K562 (cell line): ENCODE measurements around the gene CCDC73. TPM values are rescaled to one million over a fixed set of nuclear protein-coding genes. Genes with fewer than 3 reads are reported as not detected.

ENCODE experiments used
- GTF2F1 ChIP-seq: IDR thresholded peaks from 2 replicates; pipeline ENCODE4 v1.6.1; 2011; ENCODE audit warnings: low read depth, low read length, improper control_type of control experiment
- HCFC1 ChIP-seq: IDR thresholded peaks from 2 replicates; pipeline ENCODE4 v1.6.1; 2012; ENCODE audit warnings: low read depth, low read length, improper control_type of control experiment
- HDGF ChIP-seq: fragments of 450-650 bp; IDR thresholded peaks from 2 replicates; pipeline ENCODE4 v1.6.1; 2016
- NR2C2 ChIP-seq, 2 experiments: fragments of 200-800 bp in 1 of 2; sonication (Bioruptor generic) in 1 of 2; sonication (generic) in 1 of 2; formaldehyde crosslinking in 1 of 2; IDR thresholded peaks; 2 replicates each; pipeline versions ENCODE4 v1.6.1 to v1.8.0; 2016 to 2022; ENCODE audit warnings: mild to moderate bottlenecking in 1 of 2, missing compliant biosample characterization in 1 of 2, missing genetic modification characterization in 1 of 2, missing genetic modification reagents in 1 of 2
- ZBTB11 ChIP-seq, 3 experiments: fragments of 200-800 bp in 1 of 3; fragments of 250-450 bp in 1 of 3; fragments of 450-650 bp in 1 of 3; sonication (Bioruptor Pico) in 1 of 3; sonication (Bioruptor generic) in 1 of 3; formaldehyde crosslinking in 1 of 3; IDR thresholded peaks; 2 replicates each; pipeline versions ENCODE4 v1.6.1 to v1.8.0; 2016 to 2022; ENCODE audit warnings: mild to moderate bottlenecking in 2 of 3, missing genetic modification characterization in 2 of 3, missing compliant biosample characterization in 1 of 3, moderate library complexity in 1 of 3
- polyA plus RNA-seq, 8 experiments: library from polyadenylated mRNA; depleted of rRNA in 4 of 8; stranded (reverse) in 5 of 8; unstranded in 3 of 8; fragments of >200 nt; fragmentation: Nextera tagmentation in 2 of 8; fragmentation: Illumina TruSeq in 1 of 8; extraction: Ambion mirVana in 2 of 8; extraction: Trizol in 1 of 8; gene quantifications; 2 replicates each; pipeline versions ENCODE4 v1.2.1 to v1.2.3, GENCODE V29; 2011 to 2014; ENCODE audit warnings: inconsistent platforms in 1 of 8, missing spikeins in 1 of 8
- total RNA-seq, 7 experiments: library from RNA; depleted of rRNA in 6 of 7; stranded (reverse); fragments of >200 nt in 6 of 7; fragmentation: Illumina TruSeq in 2 of 7; extraction: Trizol in 2 of 7; gene quantifications; 2 replicates each; pipeline versions ENCODE4 v1.2.1 to v1.2.3, GENCODE V29; 2011 to 2021; ENCODE audit warnings: low replicate concordance in 1 of 7
- TF ChIP-seq, protein P1 (sequence below): fragments of 450-650 bp; IDR thresholded peaks from 2 replicates; pipeline ENCODE4 v1.6.1; 2017; ENCODE audit warnings: antibody characterized with exemption
- TF ChIP-seq, protein P2 (sequence below): sonication (generic); formaldehyde crosslinking; IDR thresholded peaks from 2 replicates; pipeline ENCODE4 v1.8.1; 2023; ENCODE audit warnings: mild to moderate bottlenecking, missing genetic modification reagents
- TF ChIP-seq, protein P3 (sequence below): IDR thresholded peaks from 2 replicates; pipeline ENCODE4 v1.6.1; 2011; ENCODE audit not compliant: insufficient read length; ENCODE audit errors: extremely low read depth

CCDC73 gene
- total and polyA plus RNA-seq, 9 of the 15 experiments (the other 6 are each of a cell fraction or from before 2014, with no cell fraction given): 0.20 to 0.21 TPM; not detected in 7

DNA sequence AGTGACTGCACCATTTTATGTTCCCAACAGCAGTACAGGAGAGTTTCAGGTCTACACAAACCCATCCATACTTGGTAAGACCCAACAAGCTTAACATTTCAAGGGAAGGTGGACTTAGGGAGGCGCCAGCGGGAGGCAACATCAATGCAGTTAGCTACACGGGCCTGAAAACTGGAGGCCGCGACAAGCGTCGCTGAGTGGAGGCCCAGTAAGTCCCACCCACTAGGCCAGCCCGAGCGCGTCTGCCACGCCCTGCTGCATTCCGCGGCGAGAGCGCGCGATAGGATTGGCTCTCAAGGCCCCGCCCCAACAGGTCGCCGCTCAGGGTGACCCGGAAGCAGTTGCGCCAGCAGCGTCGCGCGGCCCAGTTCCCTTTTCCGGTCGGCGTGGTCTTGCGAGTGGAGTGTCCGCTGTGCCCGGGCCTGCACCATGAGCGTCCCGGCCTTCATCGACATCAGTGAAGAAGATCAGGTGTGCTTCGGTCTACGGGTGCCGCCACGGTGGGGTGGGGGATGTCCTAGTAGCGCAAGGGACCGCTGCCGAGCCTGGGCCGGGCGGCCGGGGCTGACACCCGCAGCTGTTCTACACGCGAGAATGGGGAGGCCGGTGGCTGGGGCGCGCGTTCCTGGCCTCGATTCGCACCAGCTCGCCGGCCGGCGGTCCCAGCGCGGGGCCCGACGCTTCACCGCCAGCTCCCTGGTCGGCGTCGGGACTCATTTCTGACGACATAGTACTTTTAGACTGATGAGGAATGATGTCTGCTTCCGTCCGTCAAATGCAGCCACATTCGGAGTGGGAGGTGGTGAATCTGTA is 210.8 kb downstream of the CCDC73 start, which contains the start of gene EIF3M (continued):
- peak; percentile 64; the same call in 1 of the 2 replicates for TF ChIP-seq GTF2F1
- TF ChIP-seq, protein P1, sequence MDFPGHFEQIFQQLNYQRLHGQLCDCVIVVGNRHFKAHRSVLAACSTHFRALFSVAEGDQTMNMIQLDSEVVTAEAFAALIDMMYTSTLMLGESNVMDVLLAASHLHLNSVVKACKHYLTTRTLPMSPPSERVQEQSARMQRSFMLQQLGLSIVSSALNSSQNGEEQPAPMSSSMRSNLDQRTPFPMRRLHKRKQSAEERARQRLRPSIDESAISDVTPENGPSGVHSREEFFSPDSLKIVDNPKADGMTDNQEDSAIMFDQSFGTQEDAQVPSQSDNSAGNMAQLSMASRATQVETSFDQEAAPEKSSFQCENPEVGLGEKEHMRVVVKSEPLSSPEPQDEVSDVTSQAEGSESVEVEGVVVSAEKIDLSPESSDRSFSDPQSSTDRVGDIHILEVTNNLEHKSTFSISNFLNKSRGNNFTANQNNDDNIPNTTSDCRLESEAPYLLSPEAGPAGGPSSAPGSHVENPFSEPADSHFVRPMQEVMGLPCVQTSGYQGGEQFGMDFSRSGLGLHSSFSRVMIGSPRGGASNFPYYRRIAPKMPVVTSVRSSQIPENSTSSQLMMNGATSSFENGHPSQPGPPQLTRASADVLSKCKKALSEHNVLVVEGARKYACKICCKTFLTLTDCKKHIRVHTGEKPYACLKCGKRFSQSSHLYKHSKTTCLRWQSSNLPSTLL: no peak
- TF ChIP-seq, protein P2, sequence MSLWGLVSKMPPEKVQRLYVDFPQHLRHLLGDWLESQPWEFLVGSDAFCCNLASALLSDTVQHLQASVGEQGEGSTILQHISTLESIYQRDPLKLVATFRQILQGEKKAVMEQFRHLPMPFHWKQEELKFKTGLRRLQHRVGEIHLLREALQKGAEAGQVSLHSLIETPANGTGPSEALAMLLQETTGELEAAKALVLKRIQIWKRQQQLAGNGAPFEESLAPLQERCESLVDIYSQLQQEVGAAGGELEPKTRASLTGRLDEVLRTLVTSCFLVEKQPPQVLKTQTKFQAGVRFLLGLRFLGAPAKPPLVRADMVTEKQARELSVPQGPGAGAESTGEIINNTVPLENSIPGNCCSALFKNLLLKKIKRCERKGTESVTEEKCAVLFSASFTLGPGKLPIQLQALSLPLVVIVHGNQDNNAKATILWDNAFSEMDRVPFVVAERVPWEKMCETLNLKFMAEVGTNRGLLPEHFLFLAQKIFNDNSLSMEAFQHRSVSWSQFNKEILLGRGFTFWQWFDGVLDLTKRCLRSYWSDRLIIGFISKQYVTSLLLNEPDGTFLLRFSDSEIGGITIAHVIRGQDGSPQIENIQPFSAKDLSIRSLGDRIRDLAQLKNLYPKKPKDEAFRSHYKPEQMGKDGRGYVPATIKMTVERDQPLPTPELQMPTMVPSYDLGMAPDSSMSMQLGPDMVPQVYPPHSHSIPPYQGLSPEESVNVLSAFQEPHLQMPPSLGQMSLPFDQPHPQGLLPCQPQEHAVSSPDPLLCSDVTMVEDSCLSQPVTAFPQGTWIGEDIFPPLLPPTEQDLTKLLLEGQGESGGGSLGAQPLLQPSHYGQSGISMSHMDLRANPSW (CRISPR knock-in tag): no peak
- TF ChIP-seq HCFC1: peak; percentile 80
- TF ChIP-seq NR2C2 (CRISPR knock-in tag; IDR thresholded peaks at IDR 0.05): peak; percentile 100
- TF ChIP-seq NR2C2 (tag; IDR thresholded peaks at IDR 0.05): peak; percentile 99
- TF ChIP-seq, protein P3, sequence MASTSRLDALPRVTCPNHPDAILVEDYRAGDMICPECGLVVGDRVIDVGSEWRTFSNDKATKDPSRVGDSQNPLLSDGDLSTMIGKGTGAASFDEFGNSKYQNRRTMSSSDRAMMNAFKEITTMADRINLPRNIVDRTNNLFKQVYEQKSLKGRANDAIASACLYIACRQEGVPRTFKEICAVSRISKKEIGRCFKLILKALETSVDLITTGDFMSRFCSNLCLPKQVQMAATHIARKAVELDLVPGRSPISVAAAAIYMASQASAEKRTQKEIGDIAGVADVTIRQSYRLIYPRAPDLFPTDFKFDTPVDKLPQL: no peak
- peak; percentile 74 to 94 (median 77); a peak in 5 of 6 replicates for TF ChIP-seq ZBTB11 (CRISPR knock-in tag; IDR thresholded peaks at IDR 0.05)
- TF ChIP-seq HDGF: no peak
